Testis (tissue), 3 donors: Measurements from ENCODE around the gene HLA-E. TPM values are rescaled to one million over a fixed set of nuclear protein-coding genes. Genes with fewer than 3 reads are reported as not detected.
"Not testable (repeated sequence)": the region's sequence is repeated elsewhere in the genome, so short reads cannot be mapped to it uniquely, and the experiment has no call there.

Source experiments
- DNase-seq: peaks from one replicate; pipeline ENCODE4 v3.0.0-alpha.2; 2019
- H3K27ac ChIP-seq, 2 donors: fragments of 200-600 bp; sonication (generic); one replicate each; pipeline ENCODE4 v1.5.1; 2019
- H3K27me3 ChIP-seq: fragments of 200-600 bp; sonication (generic); one replicate; pipeline ENCODE4 v1.5.1; 2019
- H3K36me3 ChIP-seq: fragments of 200-600 bp; sonication (generic); one replicate; pipeline ENCODE4 v1.5.1; 2017; ENCODE audit warnings: low read depth; ENCODE audit errors: missing control alignments
- H3K4me1 ChIP-seq: fragments of 200-600 bp; sonication (generic); one replicate; pipeline ENCODE4 v1.5.1; 2019
- H3K4me3 ChIP-seq, 2 donors: fragments of 200-600 bp; sonication (generic); one replicate each; pipeline ENCODE4 v1.5.1; 2017 to 2019
- H3K9me3 ChIP-seq: fragments of 200-600 bp; sonication (generic); one replicate; pipeline ENCODE4 v1.5.1; 2017
- CTCF ChIP-seq, 3 experiments: fragments of 450-650 bp in 2 of 3; fragments of 200-600 bp in 1 of 3; sonication (generic) in 1 of 3; IDR thresholded peaks; one replicate each; pipeline ENCODE4 v1.5.1; 2016 to 2019; ENCODE audit warnings: antibody characterized with exemption in 3 of 3, mild to moderate bottlenecking in 2 of 3, moderate library complexity in 1 of 3
- POLR2A ChIP-seq: fragments of 450-650 bp; IDR thresholded peaks from one replicate; pipeline ENCODE4 v1.6.1; 2017; ENCODE audit warnings: antibody characterized with exemption, mild to moderate bottlenecking, moderate library complexity
- WGBS, 2 donors: methylation state at CpG; one replicate each; pipeline ENCODE4 v1.1.5; 2018; 5-methylcytosine and 5-hydroxymethylcytosine counted together
- intact Hi-C: fragments of 100-400 bp; cut with DNase I; formaldehyde crosslinking; loops from one replicate; pipeline ENCODE4 v1.15.1; 2023; ENCODE audit warnings: low total_unique reads
- polyA plus RNA-seq: library from polyadenylated mRNA; stranded (reverse); fragments of 350-450 nt; fragmentation: Illumina TruSeq; extraction: RNeasy Lipid Tissue Mini Kit (QIAGEN cat#74804); gene quantifications from one replicate; pipeline ENCODE4 v1.2.3, GENCODE V29; 2014; ENCODE audit warnings: low read depth, low replicate concordance; ENCODE audit not compliant: insufficient read depth
- total RNA-seq, 2 donors: library from RNA; depleted of rRNA; stranded (reverse); fragments of >200 nt; gene quantifications; one replicate each; pipeline ENCODE4 v1.2.3, GENCODE V29; 2016

The HLA-E gene
- total and polyA plus RNA-seq, 3 donors from 2014 or later, result 90.2 to 253 (median 145) TPM

DNA sequence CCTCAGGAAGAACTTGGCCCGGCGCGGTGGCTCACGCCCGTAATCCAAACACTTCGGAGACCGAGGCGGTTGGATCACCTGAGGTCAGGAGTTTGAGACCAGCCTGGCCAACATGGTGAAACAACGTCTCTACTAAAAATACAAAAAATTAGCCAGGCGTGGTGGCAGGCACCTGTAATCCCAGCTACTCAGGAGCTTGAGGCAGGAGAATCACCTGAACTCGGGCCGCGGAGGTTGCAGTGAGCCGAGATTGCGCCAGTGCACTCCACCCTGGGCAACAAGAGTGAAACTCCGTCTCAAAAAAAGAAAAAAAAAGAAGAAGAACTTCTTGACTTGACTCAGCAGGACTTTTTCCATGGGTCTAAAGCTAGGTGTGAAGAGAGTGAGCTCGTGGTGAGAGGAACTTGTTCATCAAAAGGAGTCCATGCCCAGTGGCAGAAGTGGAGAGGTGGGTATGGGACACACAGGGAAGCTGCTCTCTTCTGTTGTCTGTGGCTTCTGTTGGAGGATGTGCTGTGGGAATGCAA lies 40.1 kb downstream of the HLA-E start:
- H3K27ac ChIP-seq, H3K36me3 ChIP-seq, H3K4me1 ChIP-seq, intact Hi-C loops, H3K27me3 ChIP-seq, DNase-seq, H3K9me3 ChIP-seq, H3K4me3 ChIP-seq: not testable (repeated sequence)
- WGBS, 2 donors, result 76% methylated on average over 17 of the region's 17 CpGs

GRCh38 chr6:30530014-30530413 lies 40.7 kb downstream of the HLA-E start:
- no peak overlapping the region for H3K4me3 ChIP-seq
- no peak for DNase-seq
- H3K36me3 ChIP-seq, result no peaks in the 10 kb centered on the region
- no peaks in the 10 kb centered on the region for H3K9me3 ChIP-seq
- intact Hi-C loops, result loop anchor here (5.0 kb wide), 1 partner anchor 43 kb away; the partner anchor contains the start of gene HLA-E
- no peak overlapping the region for H3K27ac ChIP-seq
- TF ChIP-seq POLR2A (no peak), CTCF (IDR thresholded peaks at IDR 0.05) (no peak)
- H3K27me3 ChIP-seq, result no peaks in the 10 kb centered on the region
- 59 to 63% methylated on average over 2 of the region's 2 CpGs for WGBS, 2 donors
- no peaks in the 10 kb centered on the region for H3K4me1 ChIP-seq

DNA sequence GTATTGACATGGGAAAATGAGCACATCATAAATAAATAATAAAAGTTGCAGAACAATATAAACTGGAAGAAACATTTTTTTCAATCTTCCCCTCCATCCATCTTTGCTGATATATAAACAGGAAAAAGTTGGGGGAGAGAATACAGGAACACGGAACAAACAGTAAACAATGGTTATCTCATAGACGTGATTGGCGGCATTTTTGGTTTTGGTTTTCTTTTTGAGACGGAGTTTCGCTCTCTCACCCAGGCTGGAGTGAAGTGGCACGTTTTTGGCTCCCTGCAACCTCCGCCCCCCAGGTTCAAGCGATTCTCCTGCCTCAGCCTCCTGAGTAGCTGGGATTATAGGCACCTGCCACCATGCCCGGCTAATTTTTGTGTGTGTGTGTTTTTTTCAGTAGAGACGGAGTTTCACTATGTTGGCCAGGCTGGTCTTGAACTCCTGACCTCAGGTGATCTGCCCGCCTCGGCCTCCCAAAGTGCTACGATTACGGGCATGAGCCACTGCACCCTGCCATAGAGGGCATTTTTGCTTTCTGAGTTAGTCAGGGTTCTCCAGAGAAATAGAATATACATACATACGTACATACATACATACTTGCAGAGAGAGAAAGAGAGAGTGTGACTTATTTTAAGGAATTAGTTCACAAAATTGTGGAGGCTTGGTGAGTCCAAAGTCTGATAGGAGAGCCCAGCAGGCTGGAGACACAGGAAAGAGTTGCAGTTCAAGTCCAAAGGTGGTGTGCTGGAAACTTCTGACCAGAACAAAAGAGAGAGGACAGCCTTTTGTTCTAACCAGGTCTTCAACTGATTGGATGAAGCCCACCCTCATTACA lies 44.4 kb downstream of the HLA-E start:
- TF ChIP-seq CTCF (IDR thresholded peaks at IDR 0.05), result no peak
- TF ChIP-seq POLR2A, result no peak
- 79 to 83% methylated on average over 15 of the region's 15 CpGs for WGBS, 2 donors

GRCh38 chr6:30537931-30538330 lies 48.6 kb downstream of the HLA-E start:
- H3K27me3 ChIP-seq, result no peaks in the 10 kb centered on the region
- H3K4me1 ChIP-seq, result peaks cover 6% of the 10 kb centered on the region
- H3K36me3 ChIP-seq, result no peaks in the 10 kb centered on the region
- no peak for DNase-seq
- no peaks in the 10 kb centered on the region for H3K9me3 ChIP-seq
- WGBS, 2 donors, result 87 to 88% methylated on average over 3 of the region's 3 CpGs
- H3K4me3 ChIP-seq, result no peak overlapping the region
- TF ChIP-seq CTCF (IDR thresholded peaks at IDR 0.05), result no peak
- H3K27ac ChIP-seq, result no peak overlapping the region
- intact Hi-C loops, result no loop called here

More for the DNA sequence above, 44.4 kb downstream of the HLA-E start:
- intact Hi-C loops, result loop anchor here (5.0 kb wide), 1 partner anchor 46 kb away; the partner anchor contains the start of gene HLA-E
- no peaks in the 10 kb centered on the region for H3K9me3 ChIP-seq
- H3K4me1 ChIP-seq, result no peaks in the 10 kb centered on the region
- H3K27ac ChIP-seq, result no peak overlapping the region
- no peaks in the 10 kb centered on the region for H3K27me3 ChIP-seq
- H3K36me3 ChIP-seq, result no peaks in the 10 kb centered on the region
- no peak overlapping the region for H3K4me3 ChIP-seq
- DNase-seq, result no peak

GRCh38 chr6:30541515-30542403 lies 52.5 kb downstream of the HLA-E start:
- H3K36me3 ChIP-seq, result no peaks in the 10 kb centered on the region
- 9 to 11% methylated on average over 23 of the region's 23 CpGs for WGBS, 2 donors
- peak; percentile 86 for DNase-seq
- TF ChIP-seq CTCF (IDR thresholded peaks at IDR 0.05), result peak; percentile 87 to 95 (median 87)
- TF ChIP-seq POLR2A, result no peak
- H3K27me3 ChIP-seq, result no peaks in the 10 kb centered on the region
- intact Hi-C loops, result no loop called here
- peak overlapping the region in 1 of 2 donors; percentile 4 for H3K4me3 ChIP-seq
- peaks cover 6% of the 10 kb centered on the region for H3K4me1 ChIP-seq
- no peaks in the 10 kb centered on the region for H3K9me3 ChIP-seq
- no peak overlapping the region for H3K27ac ChIP-seq
